ENCODE data around the gene CWC15.

GRCh38 chr11:94973099-94973968 is at the start of gene CWC15, which contains the start of gene KDM4D:
- no peak for TF ChIP-seq CTCF (IDR thresholded peaks at IDR 0.05)
- no peak for TF ChIP-seq EZH2 (IDR thresholded peaks at IDR 0.05; ENCODE audit: borderline replicate concordance, insufficient read depth, low read depth, low read length, poor library complexity, severe bottlenecking)
